ENCODE results near the gene TRIM31.

DNA sequence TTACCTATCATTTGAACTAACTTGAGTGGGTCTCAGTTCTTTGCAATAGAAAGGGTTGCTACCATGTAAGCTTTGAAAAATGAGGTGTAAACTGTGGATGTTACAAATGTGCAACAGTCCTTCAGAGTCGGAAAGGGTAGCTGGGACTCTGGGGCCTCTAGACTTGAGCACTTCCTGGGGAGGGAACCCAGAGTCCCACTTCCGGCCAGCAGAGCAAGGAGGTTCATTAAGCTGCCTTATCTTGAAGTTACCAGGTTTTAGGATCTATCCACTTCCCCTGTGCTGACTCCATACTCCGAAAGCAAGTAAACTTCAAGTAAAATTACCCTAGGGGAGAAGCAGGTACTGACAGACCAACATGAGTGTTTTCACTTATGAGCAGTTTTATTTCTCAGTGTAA, 38.7 kb upstream of the TRIM31 start:
- TF ChIP-seq, protein P1, sequence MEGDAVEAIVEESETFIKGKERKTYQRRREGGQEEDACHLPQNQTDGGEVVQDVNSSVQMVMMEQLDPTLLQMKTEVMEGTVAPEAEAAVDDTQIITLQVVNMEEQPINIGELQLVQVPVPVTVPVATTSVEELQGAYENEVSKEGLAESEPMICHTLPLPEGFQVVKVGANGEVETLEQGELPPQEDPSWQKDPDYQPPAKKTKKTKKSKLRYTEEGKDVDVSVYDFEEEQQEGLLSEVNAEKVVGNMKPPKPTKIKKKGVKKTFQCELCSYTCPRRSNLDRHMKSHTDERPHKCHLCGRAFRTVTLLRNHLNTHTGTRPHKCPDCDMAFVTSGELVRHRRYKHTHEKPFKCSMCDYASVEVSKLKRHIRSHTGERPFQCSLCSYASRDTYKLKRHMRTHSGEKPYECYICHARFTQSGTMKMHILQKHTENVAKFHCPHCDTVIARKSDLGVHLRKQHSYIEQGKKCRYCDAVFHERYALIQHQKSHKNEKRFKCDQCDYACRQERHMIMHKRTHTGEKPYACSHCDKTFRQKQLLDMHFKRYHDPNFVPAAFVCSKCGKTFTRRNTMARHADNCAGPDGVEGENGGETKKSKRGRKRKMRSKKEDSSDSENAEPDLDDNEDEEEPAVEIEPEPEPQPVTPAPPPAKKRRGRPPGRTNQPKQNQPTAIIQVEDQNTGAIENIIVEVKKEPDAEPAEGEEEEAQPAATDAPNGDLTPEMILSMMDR (conservative IDR thresholded peaks at IDR 0.05; ENCODE audit: low read length) = no peak
- no peak for TF ChIP-seq EZH2phosphoT487 (IDR thresholded peaks at IDR 0.05; ENCODE audit: borderline replicate concordance, low read depth, low read length)

Measured in OCI-LY7 (cell line).